ENCODE measurements around the gene SLC25A14. TPM values are rescaled to one million over a fixed set of nuclear protein-coding genes. Genes with fewer than 3 reads are reported as not detected.

Gene SLC25A14
- total RNA-seq, 4 donors from 2014 or later, result 6.7 to 10.0 (median 8.6) TPM

DNA sequence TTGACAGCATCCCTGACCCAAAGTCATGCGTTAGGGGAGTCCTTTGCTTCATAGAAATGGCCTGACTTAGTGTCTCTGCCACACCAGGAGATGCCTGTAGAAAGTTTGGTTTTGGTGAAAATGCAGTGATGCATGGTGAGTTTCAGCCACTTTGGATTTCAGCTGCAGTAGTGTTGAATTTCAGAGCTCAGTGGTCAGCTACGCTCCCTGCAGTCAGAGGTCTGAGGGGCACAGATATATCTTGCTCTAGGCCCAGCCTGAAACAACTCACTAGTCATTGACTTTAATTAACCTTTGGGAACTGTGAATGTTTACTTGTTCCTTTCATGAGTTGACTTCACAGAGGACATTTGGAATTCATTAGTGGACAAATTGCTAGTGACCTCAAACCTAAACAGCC is 79.5 kb downstream of the SLC25A14 start:
- TF ChIP-seq, protein P1, sequence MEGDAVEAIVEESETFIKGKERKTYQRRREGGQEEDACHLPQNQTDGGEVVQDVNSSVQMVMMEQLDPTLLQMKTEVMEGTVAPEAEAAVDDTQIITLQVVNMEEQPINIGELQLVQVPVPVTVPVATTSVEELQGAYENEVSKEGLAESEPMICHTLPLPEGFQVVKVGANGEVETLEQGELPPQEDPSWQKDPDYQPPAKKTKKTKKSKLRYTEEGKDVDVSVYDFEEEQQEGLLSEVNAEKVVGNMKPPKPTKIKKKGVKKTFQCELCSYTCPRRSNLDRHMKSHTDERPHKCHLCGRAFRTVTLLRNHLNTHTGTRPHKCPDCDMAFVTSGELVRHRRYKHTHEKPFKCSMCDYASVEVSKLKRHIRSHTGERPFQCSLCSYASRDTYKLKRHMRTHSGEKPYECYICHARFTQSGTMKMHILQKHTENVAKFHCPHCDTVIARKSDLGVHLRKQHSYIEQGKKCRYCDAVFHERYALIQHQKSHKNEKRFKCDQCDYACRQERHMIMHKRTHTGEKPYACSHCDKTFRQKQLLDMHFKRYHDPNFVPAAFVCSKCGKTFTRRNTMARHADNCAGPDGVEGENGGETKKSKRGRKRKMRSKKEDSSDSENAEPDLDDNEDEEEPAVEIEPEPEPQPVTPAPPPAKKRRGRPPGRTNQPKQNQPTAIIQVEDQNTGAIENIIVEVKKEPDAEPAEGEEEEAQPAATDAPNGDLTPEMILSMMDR (IDR thresholded peaks at IDR 0.05), result no peak
- ATAC-seq (ENCODE audit: low FRiP score) (no peak), DNase-seq (ENCODE audit: low spot score) (no peak)

Small RNAs within 50 kb of the gene (small RNA-seq; reads per million reads assigned to genes)
- gene AL035423.1, result not detected
- gene RNU6-1130P, result not detected

Other genes starting within 250 kb of the SLC25A14 start
- 10 to 100 TPM; 10.8 to 30.5 (median 15.0) TPM for gene ELF4, start 229.4 kb upstream of the SLC25A14 start, total RNA-seq
- gene AIFM1, start 174.1 kb upstream of the SLC25A14 start, total RNA-seq, result 10 to 100 TPM; 14.7 to 21.2 (median 16.9) TPM
- gene RAB33A, start 168.0 kb upstream of the SLC25A14 start, total RNA-seq, result 1 to 10 TPM in 3 of 4 donors, not detected in 1; 1.4 to 3.0 (median 1.4) TPM
- 1 to 10 TPM; 3.3 to 4.9 (median 4.2) TPM for gene ZNF280C, start 71.0 kb upstream of the SLC25A14 start, total RNA-seq
- not detected for gene GPR119, start 45.8 kb downstream of the SLC25A14 start, total RNA-seq
- 10 to 100 TPM; 10.6 to 18.9 (median 12.1) TPM for gene RBMX2, start 62.1 kb downstream of the SLC25A14 start, total RNA-seq

Data from omental fat pad (tissue), 4 donors.